ENCODE results near the gene DIPK1C.

DIPK1C gene

GRCh38 chr18:74389171-74389927 lies 67.8 kb downstream of the DIPK1C start:
- H3K4me2 ChIP-seq (ENCODE audit: low read length): no peak overlapping the region
- H3K27me3 ChIP-seq (ENCODE audit: control insufficient read depth, low read length): no peaks in the 10 kb centered on the region
- TF ChIP-seq CTCF (IDR thresholded peaks at IDR 0.05; ENCODE audit: low read depth, low read length, poor library complexity, severe bottlenecking) (no peak), EZH2phosphoT487 (IDR thresholded peaks at IDR 0.05; ENCODE audit: borderline replicate concordance, low read length) (no peak)

GRCh38 chr18:74388227-74388626 lies 68.9 kb downstream of the DIPK1C start:
- Histone ChIP-seq H3K9me2 (replicated peaks; ENCODE audit: control insufficient read depth, low read length) (no peaks in the 10 kb centered on the region), H4K20me1 (ENCODE audit: control insufficient read depth, insufficient read depth, low read depth, low read length) (no peaks in the 10 kb centered on the region), H3K4me1 (ENCODE audit: control insufficient read depth, low read length) (no peaks in the 10 kb centered on the region), H3K4me2 (ENCODE audit: low read length) (no peak overlapping the region), H3K4me3 (ENCODE audit: low read length) (no peak overlapping the region), H3K9me3 (ENCODE audit: control insufficient read depth, insufficient read depth, low read length) (no peaks in the 10 kb centered on the region), H3K27ac (ENCODE audit: low read depth, low read length) (no peak overlapping the region), H3K36me3 (ENCODE audit: control insufficient read depth, low read length) (no peaks in the 10 kb centered on the region), H3K27me3 (ENCODE audit: control insufficient read depth, low read length) (no peaks in the 10 kb centered on the region), H3F3A (ENCODE audit: control insufficient read depth, insufficient read depth) (no peaks in the 10 kb centered on the region), H3K79me2 (ENCODE audit: control insufficient read depth, low read length) (no peaks in the 10 kb centered on the region)
- TF ChIP-seq CTCF (IDR thresholded peaks at IDR 0.05; ENCODE audit: low read depth, low read length, poor library complexity, severe bottlenecking): no peak
- no peak for TF ChIP-seq EZH2phosphoT487 (IDR thresholded peaks at IDR 0.05; ENCODE audit: borderline replicate concordance, low read length)

More at GRCh38 chr18:74389171-74389927, 67.8 kb downstream of the DIPK1C start:
- Histone ChIP-seq H3K36me3 (ENCODE audit: control insufficient read depth, low read length) (no peaks in the 10 kb centered on the region), H3K9me3 (ENCODE audit: control insufficient read depth, insufficient read depth, low read length) (no peaks in the 10 kb centered on the region), H3K9me2 (replicated peaks; ENCODE audit: control insufficient read depth, low read length) (no peaks in the 10 kb centered on the region), H3K4me3 (ENCODE audit: low read length) (no peak overlapping the region), H3K4me1 (ENCODE audit: control insufficient read depth, low read length) (no peaks in the 10 kb centered on the region), H3K79me2 (ENCODE audit: control insufficient read depth, low read length) (no peaks in the 10 kb centered on the region), H4K20me1 (ENCODE audit: control insufficient read depth, insufficient read depth, low read depth, low read length) (no peaks in the 10 kb centered on the region), H3K27ac (ENCODE audit: low read depth, low read length) (no peak overlapping the region), H3F3A (ENCODE audit: control insufficient read depth, insufficient read depth) (no peaks in the 10 kb centered on the region)

- H4K20me1 ChIP-seq (ENCODE audit: control insufficient read depth, insufficient read depth, low read depth, low read length): no peaks in the 10 kb centered on the region
- H3K36me3 ChIP-seq (ENCODE audit: control insufficient read depth, low read length): no peaks in the 10 kb centered on the region
- H3K27me3 ChIP-seq (ENCODE audit: control insufficient read depth, low read length): no peaks in the 10 kb centered on the region
- H3F3A ChIP-seq (ENCODE audit: control insufficient read depth, insufficient read depth): no peaks in the 10 kb centered on the region
- no peak overlapping the region for H3K27ac ChIP-seq (ENCODE audit: low read depth, low read length)
- H3K79me2 ChIP-seq (ENCODE audit: control insufficient read depth, low read length): no peaks in the 10 kb centered on the region
- no peak overlapping the region for H3K4me3 ChIP-seq (ENCODE audit: low read length)
- no peaks in the 10 kb centered on the region for H3K4me1 ChIP-seq (ENCODE audit: control insufficient read depth, low read length)
- H3K9me3 ChIP-seq (ENCODE audit: control insufficient read depth, insufficient read depth, low read length): no peaks in the 10 kb centered on the region
- H3K4me2 ChIP-seq (ENCODE audit: low read length): no peak overlapping the region
- no peaks in the 10 kb centered on the region for H3K9me2 ChIP-seq (replicated peaks; ENCODE audit: control insufficient read depth, low read length)
- no peak for TF ChIP-seq CTCF (IDR thresholded peaks at IDR 0.05; ENCODE audit: low read depth, low read length, poor library complexity, severe bottlenecking)
- no peak for TF ChIP-seq EZH2phosphoT487 (IDR thresholded peaks at IDR 0.05; ENCODE audit: borderline replicate concordance, low read length)
Observed at GRCh38 chr18:74387383-74387782, 69.7 kb downstream of the DIPK1C start.

Measured in DOHH2 (cell line).